Measurements from ENCODE around the gene ATP13A3.

DNA sequence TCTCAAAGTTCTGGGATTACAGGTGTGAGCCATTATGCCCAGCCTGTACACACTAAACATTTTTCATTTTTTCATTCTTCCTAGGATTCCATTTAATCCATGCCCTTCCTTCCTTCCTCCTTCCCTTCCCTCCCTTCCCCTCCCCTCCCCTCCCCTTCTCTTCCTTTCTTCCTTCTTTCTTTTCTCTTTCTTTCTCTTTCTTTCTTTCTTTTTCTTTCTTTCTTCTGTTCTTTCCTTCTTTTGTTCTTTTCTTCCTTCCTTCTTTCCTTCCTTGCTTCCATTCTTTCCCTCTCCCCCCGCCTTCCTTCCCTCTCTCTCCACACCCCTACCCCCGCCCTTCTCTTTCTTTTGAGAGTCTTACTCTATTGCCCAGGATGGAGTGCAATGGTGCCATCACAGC lies 40.9 kb upstream of the ATP13A3 start:
- TF ChIP-seq FOXA1 (IDR thresholded peaks at IDR 0.05) (no peak), SP1 (IDR thresholded peaks at IDR 0.05) (no peak), EGR1 (IDR thresholded peaks at IDR 0.05; ENCODE audit: low read depth in 2 of 2) (no peak), GABPA (IDR thresholded peaks at IDR 0.05 in 1 of 2, conservative IDR thresholded peaks at IDR 0.05 in 1 of 2) (no peak), RAD21 (IDR thresholded peaks at IDR 0.05) (no peak), JUND (IDR thresholded peaks at IDR 0.05) (no peak), HNF4A (conservative IDR thresholded peaks at IDR 0.05) (no peak), RXRA (IDR thresholded peaks at IDR 0.05) (no peak)
- TF ChIP-seq, protein P1, sequence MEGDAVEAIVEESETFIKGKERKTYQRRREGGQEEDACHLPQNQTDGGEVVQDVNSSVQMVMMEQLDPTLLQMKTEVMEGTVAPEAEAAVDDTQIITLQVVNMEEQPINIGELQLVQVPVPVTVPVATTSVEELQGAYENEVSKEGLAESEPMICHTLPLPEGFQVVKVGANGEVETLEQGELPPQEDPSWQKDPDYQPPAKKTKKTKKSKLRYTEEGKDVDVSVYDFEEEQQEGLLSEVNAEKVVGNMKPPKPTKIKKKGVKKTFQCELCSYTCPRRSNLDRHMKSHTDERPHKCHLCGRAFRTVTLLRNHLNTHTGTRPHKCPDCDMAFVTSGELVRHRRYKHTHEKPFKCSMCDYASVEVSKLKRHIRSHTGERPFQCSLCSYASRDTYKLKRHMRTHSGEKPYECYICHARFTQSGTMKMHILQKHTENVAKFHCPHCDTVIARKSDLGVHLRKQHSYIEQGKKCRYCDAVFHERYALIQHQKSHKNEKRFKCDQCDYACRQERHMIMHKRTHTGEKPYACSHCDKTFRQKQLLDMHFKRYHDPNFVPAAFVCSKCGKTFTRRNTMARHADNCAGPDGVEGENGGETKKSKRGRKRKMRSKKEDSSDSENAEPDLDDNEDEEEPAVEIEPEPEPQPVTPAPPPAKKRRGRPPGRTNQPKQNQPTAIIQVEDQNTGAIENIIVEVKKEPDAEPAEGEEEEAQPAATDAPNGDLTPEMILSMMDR (IDR thresholded peaks at IDR 0.05; ENCODE audit: low read depth, low read length, missing input control), result no peak
- TF ChIP-seq, protein P2, sequence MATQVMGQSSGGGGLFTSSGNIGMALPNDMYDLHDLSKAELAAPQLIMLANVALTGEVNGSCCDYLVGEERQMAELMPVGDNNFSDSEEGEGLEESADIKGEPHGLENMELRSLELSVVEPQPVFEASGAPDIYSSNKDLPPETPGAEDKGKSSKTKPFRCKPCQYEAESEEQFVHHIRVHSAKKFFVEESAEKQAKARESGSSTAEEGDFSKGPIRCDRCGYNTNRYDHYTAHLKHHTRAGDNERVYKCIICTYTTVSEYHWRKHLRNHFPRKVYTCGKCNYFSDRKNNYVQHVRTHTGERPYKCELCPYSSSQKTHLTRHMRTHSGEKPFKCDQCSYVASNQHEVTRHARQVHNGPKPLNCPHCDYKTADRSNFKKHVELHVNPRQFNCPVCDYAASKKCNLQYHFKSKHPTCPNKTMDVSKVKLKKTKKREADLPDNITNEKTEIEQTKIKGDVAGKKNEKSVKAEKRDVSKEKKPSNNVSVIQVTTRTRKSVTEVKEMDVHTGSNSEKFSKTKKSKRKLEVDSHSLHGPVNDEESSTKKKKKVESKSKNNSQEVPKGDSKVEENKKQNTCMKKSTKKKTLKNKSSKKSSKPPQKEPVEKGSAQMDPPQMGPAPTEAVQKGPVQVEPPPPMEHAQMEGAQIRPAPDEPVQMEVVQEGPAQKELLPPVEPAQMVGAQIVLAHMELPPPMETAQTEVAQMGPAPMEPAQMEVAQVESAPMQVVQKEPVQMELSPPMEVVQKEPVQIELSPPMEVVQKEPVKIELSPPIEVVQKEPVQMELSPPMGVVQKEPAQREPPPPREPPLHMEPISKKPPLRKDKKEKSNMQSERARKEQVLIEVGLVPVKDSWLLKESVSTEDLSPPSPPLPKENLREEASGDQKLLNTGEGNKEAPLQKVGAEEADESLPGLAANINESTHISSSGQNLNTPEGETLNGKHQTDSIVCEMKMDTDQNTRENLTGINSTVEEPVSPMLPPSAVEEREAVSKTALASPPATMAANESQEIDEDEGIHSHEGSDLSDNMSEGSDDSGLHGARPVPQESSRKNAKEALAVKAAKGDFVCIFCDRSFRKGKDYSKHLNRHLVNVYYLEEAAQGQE (IDR thresholded peaks at IDR 0.05), result no peak
- TF ChIP-seq, protein P3, sequence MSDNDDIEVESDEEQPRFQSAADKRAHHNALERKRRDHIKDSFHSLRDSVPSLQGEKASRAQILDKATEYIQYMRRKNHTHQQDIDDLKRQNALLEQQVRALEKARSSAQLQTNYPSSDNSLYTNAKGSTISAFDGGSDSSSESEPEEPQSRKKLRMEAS (IDR thresholded peaks at IDR 0.05), result no peak
